Right lobe of liver (tissue), 6 donors: ENCODE data around the gene PRTFDC1. TPM values are rescaled to one million over a fixed set of nuclear protein-coding genes. Genes with fewer than 3 reads are reported as not detected.
A peak's percentile ranks its signal among the peaks of the same experiment; 100 is the strongest.

Source experiments
- ATAC-seq, 4 donors: fragments of 200-7000 bp; cut with Tn5 transposase; one replicate each; pipeline ENCODE4 v1.9.1; 2020; ENCODE audit warnings: mild to moderate bottlenecking in 4 of 4, moderate library complexity in 4 of 4
- DNase-seq, 3 donors: peaks; one replicate each; pipeline ENCODE4 v3.0.0-alpha.2; 2020
- H3K27ac ChIP-seq, 3 donors: fragments of 200-600 bp; one replicate each; pipeline ENCODE4 v1.8.0; 2022
- H3K27me3 ChIP-seq, 2 donors: fragments of 200-600 bp; one replicate each; pipeline ENCODE4 v1.8.0; 2022
- H3K36me3 ChIP-seq, 4 donors: fragments of 200-600 bp; sonication (generic) in 1 of 4; one replicate each; pipeline versions ENCODE4 v1.5.1 to v1.8.0; 2017 to 2022; ENCODE audit warnings: control low read depth in 1 of 4
- H3K4me1 ChIP-seq, 4 donors: fragments of 200-600 bp; sonication (generic) in 1 of 4; one replicate each; pipeline versions ENCODE4 v1.5.1 to v1.8.0; 2017 to 2022; ENCODE audit warnings: control low read depth in 1 of 4
- H3K4me3 ChIP-seq, 3 donors: fragments of 200-600 bp; one replicate each; pipeline ENCODE4 v1.8.0; 2022
- H3K9me3 ChIP-seq, 4 donors: fragments of 200-600 bp; sonication (generic) in 1 of 4; one replicate each; pipeline versions ENCODE4 v1.5.1 to v1.8.0; 2017 to 2022; ENCODE audit warnings: control low read depth in 1 of 4
- CTCF ChIP-seq, 4 donors: fragments of 200-600 bp in 3 of 4; fragments of 450-650 bp in 1 of 4; IDR thresholded peaks; one replicate each; pipeline versions ENCODE4 v1.5.1 to v1.8.0; 2016 to 2022; ENCODE audit warnings: antibody characterized with exemption in 4 of 4, mild to moderate bottlenecking in 2 of 4
- POLR2A ChIP-seq: fragments of 450-650 bp; IDR thresholded peaks from one replicate; pipeline ENCODE4 v1.6.1; 2017; ENCODE audit warnings: antibody characterized with exemption, mild to moderate bottlenecking
- WGBS: methylation state at CpG from one replicate; pipeline ENCODE4 v1.1.6; 2018; ENCODE audit warnings: low coverage, low lambda C conversion rate; ENCODE audit not compliant: insufficient coverage; ENCODE audit errors: missing lambda C conversion rate; 5-methylcytosine and 5-hydroxymethylcytosine counted together
- intact Hi-C, 2 donors: fragments of 100-400 bp; cut with DNase I; formaldehyde crosslinking; loops; one replicate each; pipeline versions ENCODE4 v1.11.2 to v1.14.1; 2022
- total RNA-seq, 6 experiments: library from RNA; depleted of rRNA in 2 of 6; stranded (reverse); fragments of >200 nt in 2 of 6; fragmentation: NEBNext Ultra II Directional in 3 of 6; extraction: Animal tissue kit (Norgen Biotek cat#: 25700) in 3 of 6; gene quantifications; one replicate each; pipeline versions ENCODE4 v1.1.0 to v1.2.4, GENCODE V29; 2016 to 2023
- donor health status: DM: no; HTN: yes; CAD: no.
- donor health status: DM: no; HTN: no; CAD: no.
- donor health status: DM: no; HTN: no; CAD: no.
- donor health status: DM: no; HTN: yes; CAD: no.
- donor health status: DM: no; HTN: yes; CAD: no.

Gene PRTFDC1
- total RNA-seq, 6 experiments from 2014 or later, result 0.76 to 3.5 (median 1.1) TPM; not detected in 1

GRCh38 chr10:24883176-24883575 lies 69.2 kb downstream of the PRTFDC1 start:
- no peaks in the 10 kb centered on the region for H3K9me3 ChIP-seq
- intact Hi-C loops, result no loop called here
- 60% methylated on average over 2 of the region's 2 CpGs for WGBS

DNA sequence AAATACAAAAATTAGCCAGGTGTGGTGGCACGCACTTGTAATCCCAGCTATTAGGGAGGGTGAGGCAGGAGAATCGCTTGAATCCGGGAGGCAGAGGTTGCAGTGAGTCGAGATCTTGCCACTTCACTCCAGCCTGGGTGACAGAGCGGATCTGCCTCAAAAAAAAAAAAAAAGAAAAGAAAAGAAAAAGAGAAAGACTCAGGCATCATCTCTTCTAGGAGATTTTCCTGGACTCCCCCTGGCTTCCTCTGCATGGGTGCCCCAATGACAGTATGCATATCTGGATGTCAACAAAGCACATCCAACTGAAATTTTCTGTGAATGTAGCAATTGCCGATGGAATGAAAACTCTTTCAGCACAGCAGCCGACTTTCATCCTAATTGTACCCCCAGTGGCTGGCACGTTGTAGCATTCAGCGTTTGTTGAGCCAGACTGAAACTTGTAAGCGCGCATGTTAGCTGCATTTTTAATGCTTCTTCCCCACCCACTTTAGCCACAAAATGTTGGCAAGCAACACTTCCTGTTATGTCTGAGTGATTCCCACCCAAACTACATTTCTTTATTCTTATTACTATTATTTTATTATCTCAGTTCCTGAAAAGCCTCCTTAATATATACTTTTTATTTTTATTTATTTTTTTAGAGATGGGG lies 70.2 kb downstream of the PRTFDC1 start:
- H3K27ac ChIP-seq, result no peak overlapping the region

More at GRCh38 chr10:24883176-24883575, 69.2 kb downstream of the PRTFDC1 start:
- no peak for TF ChIP-seq POLR2A
- no peak for TF ChIP-seq CTCF (IDR thresholded peaks at IDR 0.05)
- ATAC-seq (no peak), DNase-seq (no peak)
- Histone ChIP-seq H3K36me3 (no peaks in the 10 kb centered on the region), H3K4me3 (no peak overlapping the region), H3K27ac (no peak overlapping the region), H3K4me1 (no peaks in the 10 kb centered on the region), H3K27me3 (no peaks in the 10 kb centered on the region)

DNA sequence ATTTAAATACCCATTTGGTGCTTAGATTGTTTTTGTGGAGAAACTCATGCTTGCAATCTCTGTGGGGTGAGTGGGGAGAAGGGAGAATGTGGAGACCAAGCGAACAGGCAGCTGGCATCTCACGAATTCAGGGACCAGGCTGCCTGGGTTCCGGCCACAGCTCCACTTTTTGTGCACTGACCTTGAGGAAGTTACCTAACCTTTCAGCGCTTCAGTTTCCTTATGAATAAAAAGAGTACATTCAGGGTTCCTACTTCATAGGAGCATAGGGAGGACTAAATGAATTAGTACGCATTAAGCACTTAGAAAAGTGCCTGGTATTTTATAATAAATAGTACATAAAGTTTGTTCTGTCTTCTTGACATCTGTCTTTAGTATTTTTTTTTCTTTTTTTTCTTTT lies 72.5 kb downstream of the PRTFDC1 start:
- Histone ChIP-seq H3K36me3 (no peaks in the 10 kb centered on the region), H3K9me3 (no peaks in the 10 kb centered on the region), H3K27me3 (no peaks in the 10 kb centered on the region), H3K27ac (no peak overlapping the region), H3K4me1 (no peaks in the 10 kb centered on the region), H3K4me3 (no peak overlapping the region)
- 88% methylated on average over 5 of the region's 5 CpGs for WGBS
- intact Hi-C loops, result no loop called here
- ATAC-seq (peak in 1 of 4 donors; percentile 23), DNase-seq (no peak)
- no peak for TF ChIP-seq CTCF (IDR thresholded peaks at IDR 0.05)
- TF ChIP-seq POLR2A, result no peak

More for the DNA sequence above, 70.2 kb downstream of the PRTFDC1 start:
- intact Hi-C loops, result no loop called here
- WGBS, result 57% methylated on average over 8 of the region's 11 CpGs
- no peak overlapping the region for H3K4me3 ChIP-seq
- no peaks in the 10 kb centered on the region for H3K9me3 ChIP-seq
- ATAC-seq (peak; percentile 23 to 60 (median 46)), DNase-seq (no peak)
- TF ChIP-seq CTCF (IDR thresholded peaks at IDR 0.05) (no peak), POLR2A (no peak)
- H3K36me3 ChIP-seq, result no peaks in the 10 kb centered on the region
- H3K4me1 ChIP-seq, result no peaks in the 10 kb centered on the region
- no peaks in the 10 kb centered on the region for H3K27me3 ChIP-seq

DNA sequence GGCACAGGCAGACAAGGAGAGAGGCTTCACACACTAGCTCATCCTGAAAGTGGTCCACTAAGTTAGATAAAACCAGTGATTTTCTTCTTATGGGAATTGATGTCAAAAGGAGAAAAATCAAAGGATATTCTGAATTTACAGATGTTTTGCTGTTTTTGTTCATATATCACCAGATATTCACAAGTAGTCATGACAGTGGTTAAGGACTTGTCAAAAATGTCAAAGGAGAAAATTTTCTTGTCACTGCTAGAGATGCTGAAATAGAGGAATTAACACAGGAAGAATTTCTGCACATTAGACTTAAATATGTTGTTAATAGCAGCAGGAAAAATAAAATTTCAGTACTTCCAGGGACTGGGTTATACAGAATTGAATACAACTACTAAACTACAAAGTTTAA lies 78.3 kb downstream of the PRTFDC1 start:
- no peaks in the 10 kb centered on the region for H3K27me3 ChIP-seq
- H3K27ac ChIP-seq, result no peak overlapping the region
- DNase-seq (no peak), ATAC-seq (no peak)
- no peaks in the 10 kb centered on the region for H3K36me3 ChIP-seq
- H3K9me3 ChIP-seq, result no peaks in the 10 kb centered on the region
- no peaks in the 10 kb centered on the region for H3K4me1 ChIP-seq
- TF ChIP-seq CTCF (IDR thresholded peaks at IDR 0.05) (no peak), POLR2A (no peak)
- intact Hi-C loops, result no loop called here
- H3K4me3 ChIP-seq, result no peak overlapping the region

GRCh38 chr10:24873281-24873683 lies 79.1 kb downstream of the PRTFDC1 start:
- WGBS, result 56% methylated on average over 4 of the region's 4 CpGs
- Histone ChIP-seq H3K4me3 (no peak overlapping the region), H3K36me3 (no peaks in the 10 kb centered on the region), H3K4me1 (no peaks in the 10 kb centered on the region), H3K27me3 (no peaks in the 10 kb centered on the region), H3K9me3 (no peaks in the 10 kb centered on the region), H3K27ac (no peak overlapping the region)
- intact Hi-C loops, result no loop called here
- DNase-seq (no peak), ATAC-seq (peak; percentile 49 to 82 (median 68))
- TF ChIP-seq POLR2A, result no peak
- TF ChIP-seq CTCF (IDR thresholded peaks at IDR 0.05), result no peak
